ENCODE measurements around the gene CHST14.
A peak's percentile ranks its signal among the peaks of the same experiment; 100 is the strongest.

The CHST14 gene

GRCh38 chr15:40444736-40445135, 26.0 kb upstream of the CHST14 start:
- Histone ChIP-seq H3K23ac (ENCODE audit: low read length) (no peak overlapping the region), H3K9ac (ENCODE audit: low read length) (peak overlapping the region; percentile 29), H2BK5ac (ENCODE audit: low read length) (no peak overlapping the region), H3K27ac (ENCODE audit: low read depth, low read length) (no peak overlapping the region), H3K79me2 (ENCODE audit: control insufficient read depth, insufficient read depth, low read length) (peaks cover 78% of the 10 kb centered on the region), H2BK15ac (replicated peaks; ENCODE audit: low read depth) (no peak overlapping the region), H3K4me3 (ENCODE audit: low read length) (no peak overlapping the region), H2AK5ac (ENCODE audit: low read length) (no peak overlapping the region), H3K79me1 (ENCODE audit: low read length) (peaks cover 26% of the 10 kb centered on the region), H3K27me3 (ENCODE audit: insufficient read depth, low read length, poor library complexity) (no peaks in the 10 kb centered on the region), H3K36me3 (ENCODE audit: control insufficient read depth, insufficient read depth, low read length) (no peaks in the 10 kb centered on the region), H3K4me2 (ENCODE audit: low read length) (no peak overlapping the region), H2BK120ac (ENCODE audit: low read depth, low read length) (no peak overlapping the region), H4K5ac (ENCODE audit: low read length) (no peak overlapping the region), H3K56ac (ENCODE audit: low read length) (peak overlapping the region; percentile 25), H3K4me1 (ENCODE audit: control insufficient read depth, low read depth, low read length) (peaks cover 27% of the 10 kb centered on the region), H3K18ac (ENCODE audit: low read length) (no peak overlapping the region), H4K8ac (ENCODE audit: low read depth, low read length) (no peak overlapping the region), H3K4ac (ENCODE audit: low read depth, low read length) (no peak overlapping the region)
- no peak for DNase-seq
- WGBS (ENCODE audit: extremely low coverage, insufficient coverage, low lambda C conversion rate) = no CpG with 5 or more reads among the region's 5 CpGs

- Histone ChIP-seq H3K27ac (ENCODE audit: low read depth, low read length) (peak overlapping the region; percentile 8), H3K79me1 (ENCODE audit: low read length) (peaks cover 26% of the 10 kb centered on the region), H4K5ac (ENCODE audit: low read length) (no peak overlapping the region), H3K4ac (ENCODE audit: low read depth, low read length) (no peak overlapping the region), H3K27me3 (ENCODE audit: insufficient read depth, low read length, poor library complexity) (no peaks in the 10 kb centered on the region), H3K9ac (ENCODE audit: low read length) (peak overlapping the region; percentile 33), H3K4me1 (ENCODE audit: control insufficient read depth, low read depth, low read length) (peaks cover 27% of the 10 kb centered on the region), H2BK15ac (replicated peaks; ENCODE audit: low read depth) (no peak overlapping the region), H3K36me3 (ENCODE audit: control insufficient read depth, insufficient read depth, low read length) (no peaks in the 10 kb centered on the region), H3K23ac (ENCODE audit: low read length) (no peak overlapping the region), H3K56ac (ENCODE audit: low read length) (peak overlapping the region; percentile 71), H2BK5ac (ENCODE audit: low read length) (no peak overlapping the region), H2BK120ac (ENCODE audit: low read depth, low read length) (no peak overlapping the region), H3K4me3 (ENCODE audit: low read length) (no peak overlapping the region), H2AK5ac (ENCODE audit: low read length) (no peak overlapping the region), H3K18ac (ENCODE audit: low read length) (peak overlapping the region; percentile 22), H3K4me2 (ENCODE audit: low read length) (no peak overlapping the region), H4K8ac (ENCODE audit: low read depth, low read length) (no peak overlapping the region), H3K79me2 (ENCODE audit: control insufficient read depth, insufficient read depth, low read length) (peaks cover 86% of the 10 kb centered on the region)
- DNase-seq = no peak
- WGBS (ENCODE audit: extremely low coverage, insufficient coverage, low lambda C conversion rate) = no CpG with 5 or more reads among the region's 9 CpGs
These were observed 25.3 kb upstream of the CHST14 start for GRCh38 chr15:40445421-40445922.

GRCh38 chr15:40446144-40446543, 24.6 kb upstream of the CHST14 start:
- H3K4me1 ChIP-seq (ENCODE audit: control insufficient read depth, low read depth, low read length) = peaks cover 27% of the 10 kb centered on the region
- H3K9ac ChIP-seq (ENCODE audit: low read length) = peak overlapping the region; percentile 33
- H4K8ac ChIP-seq (ENCODE audit: low read depth, low read length) = no peak overlapping the region
- H3K36me3 ChIP-seq (ENCODE audit: control insufficient read depth, insufficient read depth, low read length) = no peaks in the 10 kb centered on the region
- no peak for DNase-seq
- H4K5ac ChIP-seq (ENCODE audit: low read length) = no peak overlapping the region
- peaks cover 90% of the 10 kb centered on the region for H3K79me2 ChIP-seq (ENCODE audit: control insufficient read depth, insufficient read depth, low read length)
- no peak overlapping the region for H3K4me3 ChIP-seq (ENCODE audit: low read length)
- H3K27me3 ChIP-seq (ENCODE audit: insufficient read depth, low read length, poor library complexity) = no peaks in the 10 kb centered on the region
- peak overlapping the region; percentile 11 for H3K56ac ChIP-seq (ENCODE audit: low read length)
- H3K18ac ChIP-seq (ENCODE audit: low read length) = no peak overlapping the region
- H3K27ac ChIP-seq (ENCODE audit: low read depth, low read length) = no peak overlapping the region
- H3K4me2 ChIP-seq (ENCODE audit: low read length) = no peak overlapping the region
- no peak overlapping the region for H2BK120ac ChIP-seq (ENCODE audit: low read depth, low read length)
- peaks cover 26% of the 10 kb centered on the region for H3K79me1 ChIP-seq (ENCODE audit: low read length)
- H2BK5ac ChIP-seq (ENCODE audit: low read length) = no peak overlapping the region
- no peak overlapping the region for H2BK15ac ChIP-seq (replicated peaks; ENCODE audit: low read depth)
- H3K4ac ChIP-seq (ENCODE audit: low read depth, low read length) = no peak overlapping the region
- H3K23ac ChIP-seq (ENCODE audit: low read length) = no peak overlapping the region
- H2AK5ac ChIP-seq (ENCODE audit: low read length) = no peak overlapping the region
- no CpG with 5 or more reads among the region's 3 CpGs for WGBS (ENCODE audit: extremely low coverage, insufficient coverage, low lambda C conversion rate)

GRCh38 chr15:40448354-40448753, 22.4 kb upstream of the CHST14 start:
- no peaks in the 10 kb centered on the region for H3K27me3 ChIP-seq (ENCODE audit: insufficient read depth, low read length, poor library complexity)
- H3K4me1 ChIP-seq (ENCODE audit: control insufficient read depth, low read depth, low read length) = peaks cover 25% of the 10 kb centered on the region
- H3K27ac ChIP-seq (ENCODE audit: low read depth, low read length) = no peak overlapping the region
- H4K5ac ChIP-seq (ENCODE audit: low read length) = no peak overlapping the region
- no peak overlapping the region for H3K9ac ChIP-seq (ENCODE audit: low read length)
- no peak overlapping the region for H2BK5ac ChIP-seq (ENCODE audit: low read length)
- H3K79me2 ChIP-seq (ENCODE audit: control insufficient read depth, insufficient read depth, low read length) = peaks cover 90% of the 10 kb centered on the region
- no peak overlapping the region for H3K4ac ChIP-seq (ENCODE audit: low read depth, low read length)
- no peak overlapping the region for H3K23ac ChIP-seq (ENCODE audit: low read length)
- no peak overlapping the region for H2AK5ac ChIP-seq (ENCODE audit: low read length)
- H3K4me3 ChIP-seq (ENCODE audit: low read length) = no peak overlapping the region
- DNase-seq = no peak
- no peak overlapping the region for H3K18ac ChIP-seq (ENCODE audit: low read length)
- H3K79me1 ChIP-seq (ENCODE audit: low read length) = peaks cover 27% of the 10 kb centered on the region
- no peak overlapping the region for H4K8ac ChIP-seq (ENCODE audit: low read depth, low read length)
- no peaks in the 10 kb centered on the region for H3K36me3 ChIP-seq (ENCODE audit: control insufficient read depth, insufficient read depth, low read length)
- H3K4me2 ChIP-seq (ENCODE audit: low read length) = no peak overlapping the region
- WGBS (ENCODE audit: extremely low coverage, insufficient coverage, low lambda C conversion rate) = no CpG with 5 or more reads among the region's 4 CpGs
- H2BK120ac ChIP-seq (ENCODE audit: low read depth, low read length) = no peak overlapping the region
- H2BK15ac ChIP-seq (replicated peaks; ENCODE audit: low read depth) = no peak overlapping the region
- no peak overlapping the region for H3K56ac ChIP-seq (ENCODE audit: low read length)

DNA sequence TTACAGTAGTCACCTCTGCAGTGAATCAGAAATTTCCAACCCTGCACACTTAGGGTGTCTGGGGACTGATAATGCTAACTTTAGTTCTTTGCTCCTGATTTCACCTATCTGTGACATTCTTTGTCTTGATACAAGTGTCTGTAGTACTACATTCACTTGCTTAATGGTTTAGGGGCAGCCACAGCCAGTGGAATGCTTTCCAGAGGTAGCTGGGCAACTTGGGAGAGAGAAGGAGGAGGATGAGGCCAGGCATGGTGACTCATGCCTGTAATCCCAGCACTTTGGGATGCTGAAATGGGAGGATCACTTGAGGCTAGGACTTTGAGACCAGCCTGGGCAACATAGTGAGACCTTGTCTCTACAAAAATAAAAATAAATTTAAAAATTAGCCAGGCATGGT, 21.5 kb upstream of the CHST14 start:
- no peak overlapping the region for H3K4me3 ChIP-seq (ENCODE audit: low read length)
- peak; percentile 82 for DNase-seq
- no peak overlapping the region for H4K5ac ChIP-seq (ENCODE audit: low read length)
- no peak overlapping the region for H2BK15ac ChIP-seq (replicated peaks; ENCODE audit: low read depth)
- H3K4ac ChIP-seq (ENCODE audit: low read depth, low read length) = no peak overlapping the region
- H3K23ac ChIP-seq (ENCODE audit: low read length) = no peak overlapping the region
- no peak overlapping the region for H2AK5ac ChIP-seq (ENCODE audit: low read length)
- H4K8ac ChIP-seq (ENCODE audit: low read depth, low read length) = no peak overlapping the region
- no peak overlapping the region for H3K4me2 ChIP-seq (ENCODE audit: low read length)
- peaks cover 25% of the 10 kb centered on the region for H3K79me1 ChIP-seq (ENCODE audit: low read length)
- no peak overlapping the region for H3K9ac ChIP-seq (ENCODE audit: low read length)
- H3K4me1 ChIP-seq (ENCODE audit: control insufficient read depth, low read depth, low read length) = peaks cover 18% of the 10 kb centered on the region
- no peak overlapping the region for H2BK5ac ChIP-seq (ENCODE audit: low read length)
- no peak overlapping the region for H2BK120ac ChIP-seq (ENCODE audit: low read depth, low read length)
- no peaks in the 10 kb centered on the region for H3K36me3 ChIP-seq (ENCODE audit: control insufficient read depth, insufficient read depth, low read length)
- H3K56ac ChIP-seq (ENCODE audit: low read length) = no peak overlapping the region
- H3K27ac ChIP-seq (ENCODE audit: low read depth, low read length) = no peak overlapping the region
- H3K18ac ChIP-seq (ENCODE audit: low read length) = no peak overlapping the region
- H3K27me3 ChIP-seq (ENCODE audit: insufficient read depth, low read length, poor library complexity) = no peaks in the 10 kb centered on the region
- H3K79me2 ChIP-seq (ENCODE audit: control insufficient read depth, insufficient read depth, low read length) = peaks cover 90% of the 10 kb centered on the region

DNA sequence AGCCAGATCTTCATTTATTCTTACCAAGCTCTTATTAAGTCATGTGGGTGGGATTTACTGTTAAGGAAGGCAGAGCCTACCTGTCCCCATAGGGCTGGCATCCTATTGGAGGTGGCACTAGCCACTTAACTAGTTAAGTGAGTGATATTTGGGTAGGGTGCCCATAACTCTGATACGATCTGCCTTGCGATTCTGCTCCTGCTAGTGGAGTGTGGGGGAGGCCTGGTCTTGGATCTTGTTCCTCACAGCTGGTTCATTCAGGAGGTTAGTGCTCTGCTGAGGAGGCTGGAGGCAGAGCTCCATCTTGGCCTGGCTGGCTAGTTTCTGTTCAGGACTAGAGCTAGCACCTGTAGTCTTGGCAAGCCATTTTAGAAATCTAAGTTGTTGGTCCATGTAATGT, 20.7 kb upstream of the CHST14 start:
- Histone ChIP-seq H3K27ac (ENCODE audit: low read depth, low read length) (no peak overlapping the region), H4K5ac (ENCODE audit: low read length) (no peak overlapping the region), H3K4me3 (ENCODE audit: low read length) (no peak overlapping the region), H3K4me2 (ENCODE audit: low read length) (no peak overlapping the region), H3K9ac (ENCODE audit: low read length) (no peak overlapping the region), H3K79me2 (ENCODE audit: control insufficient read depth, insufficient read depth, low read length) (peaks cover 90% of the 10 kb centered on the region), H3K56ac (ENCODE audit: low read length) (no peak overlapping the region), H3K27me3 (ENCODE audit: insufficient read depth, low read length, poor library complexity) (no peaks in the 10 kb centered on the region), H3K23ac (ENCODE audit: low read length) (no peak overlapping the region), H2BK5ac (ENCODE audit: low read length) (no peak overlapping the region), H3K36me3 (ENCODE audit: control insufficient read depth, insufficient read depth, low read length) (no peaks in the 10 kb centered on the region), H2AK5ac (ENCODE audit: low read length) (no peak overlapping the region), H3K18ac (ENCODE audit: low read length) (no peak overlapping the region), H3K79me1 (ENCODE audit: low read length) (peaks cover 25% of the 10 kb centered on the region), H2BK15ac (replicated peaks; ENCODE audit: low read depth) (no peak overlapping the region), H3K4ac (ENCODE audit: low read depth, low read length) (no peak overlapping the region), H3K4me1 (ENCODE audit: control insufficient read depth, low read depth, low read length) (peaks cover 17% of the 10 kb centered on the region), H2BK120ac (ENCODE audit: low read depth, low read length) (no peak overlapping the region), H4K8ac (ENCODE audit: low read depth, low read length) (no peak overlapping the region)
- WGBS (ENCODE audit: extremely low coverage, insufficient coverage, low lambda C conversion rate) = no CpG with 5 or more reads among the region's 2 CpGs
- no peak for DNase-seq
